CD4-positive, CD25-positive, alpha-beta regulatory T cell (primary cell): ENCODE measurements around the gene GTPBP6. TPM values are rescaled to one million over a fixed set of nuclear protein-coding genes. Genes with fewer than 3 reads are reported as not detected.
"Not testable (repeated sequence)": the region's sequence is repeated elsewhere in the genome, so short reads cannot be mapped to it uniquely, and the experiment has no call there.

Source experiments
- ATAC-seq, 2 donors: fragments of 150-1000 bp; cut with Tn5 transposase; one replicate each; pipeline ENCODE4 v1.10.0; 2021; ENCODE audit warnings: low read depth in 2 of 2, moderate number of reproducible peaks in 2 of 2, moderate library complexity in 1 of 2
- DNase-seq, 3 donors: peaks; one replicate each; pipeline versions ENCODE4 v3.0.0 to v3.0.0-alpha.2; 2012 to 2022; ENCODE audit warnings: mixed read lengths in 1 of 3
- H3K27ac ChIP-seq: one replicate; pipeline ENCODE4 v1.7.0; 2013; ENCODE audit warnings: mild to moderate bottlenecking, low read length; ENCODE audit not compliant: insufficient read depth, poor library complexity, severe bottlenecking
- H3K27me3 ChIP-seq: one replicate; pipeline ENCODE4 v1.7.0; 2013; ENCODE audit warnings: low read length; ENCODE audit not compliant: control insufficient read depth, insufficient read depth
- H3K36me3 ChIP-seq: one replicate; pipeline ENCODE4 v1.7.0; 2013; ENCODE audit warnings: mild to moderate bottlenecking, low read length, moderate library complexity; ENCODE audit not compliant: control insufficient read depth, insufficient read depth
- H3K4me1 ChIP-seq: 2 replicates; pipeline ENCODE4 v1.7.0; 2013; ENCODE audit warnings: mild to moderate bottlenecking, low read length; ENCODE audit not compliant: insufficient read depth, control insufficient read depth, poor library complexity, severe bottlenecking
- H3K4me3 ChIP-seq: one replicate; pipeline ENCODE4 v1.7.0; 2013; ENCODE audit warnings: low read depth, mild to moderate bottlenecking, low read length, moderate library complexity
- H3K9me3 ChIP-seq, 2 experiments: 1 replicate in 1 of 2; 2 replicates in 1 of 2; pipeline ENCODE4 v1.7.0; 2013; ENCODE audit warnings: low read length in 2 of 2, mild to moderate bottlenecking in 1 of 2, moderate library complexity in 1 of 2; ENCODE audit not compliant: control insufficient read depth in 2 of 2
- H3K27ac Mint-ChIP-seq, 3 donors: one replicate each; pipeline ENCODE4 v1.8.0; 2020 to 2022; ENCODE audit warnings: mild to moderate bottlenecking in 3 of 3, mixed read lengths in 3 of 3, moderate library complexity in 2 of 3
- H3K27me3 Mint-ChIP-seq: one replicate; pipeline ENCODE4 v1.8.0; 2022; ENCODE audit warnings: mild to moderate bottlenecking, mixed read lengths
- H3K36me3 Mint-ChIP-seq: one replicate; pipeline ENCODE4 v1.8.0; 2020; ENCODE audit warnings: mixed read lengths
- H3K4me1 Mint-ChIP-seq, 4 donors: one replicate each; pipeline ENCODE4 v1.8.0; 2020 to 2022; ENCODE audit warnings: mixed read lengths in 4 of 4, mild to moderate bottlenecking in 1 of 4
- H3K4me3 Mint-ChIP-seq, 4 donors: one replicate each; pipeline ENCODE4 v1.8.0; 2020 to 2022; ENCODE audit warnings: mild to moderate bottlenecking in 4 of 4, mixed read lengths in 4 of 4, moderate library complexity in 3 of 4
- H3K9me3 Mint-ChIP-seq, 7 donors: one replicate each; pipeline ENCODE4 v1.8.0; 2020 to 2022; ENCODE audit warnings: mixed read lengths in 7 of 7, mild to moderate bottlenecking in 3 of 7, moderate library complexity in 2 of 7
- polyA plus RNA-seq, 4 donors: library from polyadenylated mRNA; unstranded; fragments of 300-500 nt; fragmentation: Illumina TruSeq; gene quantifications; one replicate each; pipeline ENCODE4 v1.2.3, GENCODE V29; 2021
- total RNA-seq: library from RNA; stranded (reverse); gene quantifications from one replicate; pipeline ENCODE4 v1.2.3, GENCODE V29; 2022

The GTPBP6 gene
- total and polyA plus RNA-seq, 5 donors from 2014 or later, result 29.7 to 62.2 (median 36.7) TPM

- Histone ChIP-seq H3K27me3 (no peaks in the 10 kb centered on the region), H3K27ac (no peak overlapping the region), H3K4me1 (peaks cover 11% of the 10 kb centered on the region), H3K36me3 (peaks cover 12% of the 10 kb centered on the region), H3K9me3 (peaks cover 10 to 21% of the 10 kb centered on the region in 2 experiments), H3K4me3 (no peak overlapping the region)
- Mint-ChIP-seq H3K27ac (peak overlapping the region; percentile 25 to 96 (median 71)), H3K36me3 (peaks cover 21% of the 10 kb centered on the region), H3K4me1 (peaks cover 10 to 24% (median 17%) of the 10 kb centered on the region in 4 donors), H3K27me3 (no peaks in the 10 kb centered on the region), H3K9me3 (peaks cover 0 to 17% (median 3%) of the 10 kb centered on the region in 7 donors), H3K4me3 (no peak overlapping the region)
- ATAC-seq (no peak), DNase-seq (no peak)
Measured at GRCh38 chrX:355329-356050, 36.9 kb upstream of the GTPBP6 start.

DNA sequence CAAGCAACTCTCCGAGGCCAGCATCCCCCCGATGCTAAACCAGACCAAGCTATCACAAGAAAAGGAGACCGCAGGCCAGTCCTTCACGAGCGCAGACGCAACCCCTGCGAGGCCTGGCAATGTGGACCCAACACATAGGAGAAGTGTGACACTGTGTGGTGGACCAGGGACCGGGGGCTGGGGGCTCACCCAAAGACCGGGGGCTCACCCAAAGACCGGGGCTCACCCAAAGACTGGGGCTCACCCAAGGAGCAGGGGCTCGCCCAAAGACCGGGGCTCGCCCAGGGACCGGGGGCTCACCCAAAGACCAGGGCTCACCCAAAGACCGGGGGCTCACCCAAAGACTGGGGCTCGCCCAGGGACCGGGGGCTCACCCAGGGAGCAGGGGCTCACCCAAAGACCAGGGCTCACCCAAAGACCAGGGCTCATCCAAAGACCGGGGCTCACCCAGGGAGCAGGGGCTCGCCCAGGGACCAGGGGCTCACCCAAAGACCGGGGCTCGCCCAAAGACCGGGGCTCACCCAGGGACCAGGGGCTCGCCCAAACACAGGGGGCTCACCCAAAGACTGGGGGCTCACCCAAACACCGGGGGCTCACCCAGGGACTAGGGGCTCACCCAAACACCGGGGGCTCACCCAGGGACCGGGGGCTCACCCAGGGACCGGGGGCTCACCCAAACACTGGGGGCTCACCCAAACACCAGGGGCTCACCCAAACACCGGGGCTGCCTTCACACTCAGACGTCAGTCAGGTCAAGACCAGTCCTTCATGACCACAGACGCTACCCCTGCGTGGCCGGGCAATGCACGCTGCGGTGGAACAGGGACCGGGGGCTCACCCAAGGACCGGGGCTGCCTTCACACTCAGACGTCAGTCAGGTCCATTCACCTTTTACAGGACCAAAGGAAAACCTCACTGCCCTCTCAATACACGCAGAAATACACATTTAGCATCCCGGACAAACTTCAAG is 35.3 kb upstream of the GTPBP6 start:
- Histone ChIP-seq H3K4me1 (peaks cover 11% of the 10 kb centered on the region), H3K36me3 (no peaks in the 10 kb centered on the region), H3K27me3 (no peaks in the 10 kb centered on the region), H3K4me3 (no peak overlapping the region), H3K9me3 (peaks cover 0 to 5% of the 10 kb centered on the region in 2 experiments), H3K27ac (no peak overlapping the region)
- Mint-ChIP-seq H3K36me3 (peaks cover 14% of the 10 kb centered on the region), H3K4me3 (no peak overlapping the region), H3K27me3 (no peaks in the 10 kb centered on the region), H3K27ac (peak overlapping the region in 2 of 3 donors; percentile 52 to 58), H3K9me3 (peaks cover 0 to 13% (median 2%) of the 10 kb centered on the region in 7 donors), H3K4me1 (peaks cover 10 to 24% (median 17%) of the 10 kb centered on the region in 4 donors)
- ATAC-seq, result no peak
- no peak for DNase-seq

- H3K27me3 ChIP-seq, result no peaks in the 10 kb centered on the region
- peaks cover 10% of the 10 kb centered on the region for H3K4me1 ChIP-seq
- DNase-seq, result no peak
- H3K4me1 Mint-ChIP-seq, result peaks cover 10 to 25% (median 17%) of the 10 kb centered on the region in 4 donors
- no peak overlapping the region for H3K27ac ChIP-seq
- no peak for ATAC-seq
- H3K36me3 ChIP-seq, result no peaks in the 10 kb centered on the region
- no peaks in the 10 kb centered on the region for H3K9me3 ChIP-seq
- H3K4me3 Mint-ChIP-seq, result no peak overlapping the region
- peaks cover 0 to 10% (median 1%) of the 10 kb centered on the region in 7 donors for H3K9me3 Mint-ChIP-seq
- no peak overlapping the region for H3K4me3 ChIP-seq
- no peaks in the 10 kb centered on the region for H3K27me3 Mint-ChIP-seq
- H3K27ac Mint-ChIP-seq, result peak overlapping the region; percentile 51 to 84 (median 58)
- peaks cover 15% of the 10 kb centered on the region for H3K36me3 Mint-ChIP-seq
Measured at GRCh38 chrX:352582-353314, 34.2 kb upstream of the GTPBP6 start.

- Histone ChIP-seq H3K27me3 (no peaks in the 10 kb centered on the region), H3K27ac (no peak overlapping the region), H3K4me1 (peaks cover 5% of the 10 kb centered on the region), H3K9me3 (no peaks in the 10 kb centered on the region), H3K4me3 (no peak overlapping the region), H3K36me3 (no peaks in the 10 kb centered on the region)
- peaks cover 5 to 20% (median 11%) of the 10 kb centered on the region in 4 donors for H3K4me1 Mint-ChIP-seq
- peaks cover 9% of the 10 kb centered on the region for H3K36me3 Mint-ChIP-seq
- DNase-seq (no peak), ATAC-seq (no peak)
- no peak overlapping the region for H3K27ac Mint-ChIP-seq
- peaks cover 0 to 4% (median 0%) of the 10 kb centered on the region in 7 donors for H3K9me3 Mint-ChIP-seq
- no peaks in the 10 kb centered on the region for H3K27me3 Mint-ChIP-seq
- H3K4me3 Mint-ChIP-seq, result no peak overlapping the region
Measured at GRCh38 chrX:352181-352580, 33.6 kb upstream of the GTPBP6 start.

GRCh38 chrX:351736-352135 is 33.1 kb upstream of the GTPBP6 start:
- Mint-ChIP-seq H3K36me3 (peaks cover 6% of the 10 kb centered on the region), H3K27me3 (no peaks in the 10 kb centered on the region), H3K9me3 (peaks cover 0 to 3% (median 0%) of the 10 kb centered on the region in 7 donors), H3K4me1 (peaks cover under 1 to 15% (median 7%) of the 10 kb centered on the region in 4 donors), H3K4me3 (no peak overlapping the region), H3K27ac (no peak overlapping the region)
- no peak overlapping the region for H3K27ac ChIP-seq
- DNase-seq (no peak), ATAC-seq (no peak)
- H3K27me3 ChIP-seq, result no peaks in the 10 kb centered on the region
- H3K4me1 ChIP-seq, result peaks cover 1% of the 10 kb centered on the region
- no peaks in the 10 kb centered on the region for H3K9me3 ChIP-seq
- no peaks in the 10 kb centered on the region for H3K36me3 ChIP-seq
- H3K4me3 ChIP-seq, result no peak overlapping the region

- H3K36me3 Mint-ChIP-seq, result not testable (repeated sequence)
Measured at GRCh38 chrX:351324-351641, 32.7 kb upstream of the GTPBP6 start.

GRCh38 chrX:350534-351323 is 32.1 kb upstream of the GTPBP6 start:
- no peaks in the 10 kb centered on the region for H3K36me3 ChIP-seq
- no peak overlapping the region for H3K27ac ChIP-seq
- H3K9me3 ChIP-seq, result no peaks in the 10 kb centered on the region
- peaks cover 0 to 7% (median 2%) of the 10 kb centered on the region in 4 donors for H3K4me1 Mint-ChIP-seq
- no peak overlapping the region for H3K27ac Mint-ChIP-seq
- no peaks in the 10 kb centered on the region for H3K27me3 ChIP-seq
- H3K9me3 Mint-ChIP-seq, result no peaks in the 10 kb centered on the region
- no peaks in the 10 kb centered on the region for H3K4me1 ChIP-seq
- ATAC-seq, result no peak
- no peak for DNase-seq
- peaks cover 6% of the 10 kb centered on the region for H3K36me3 Mint-ChIP-seq
- H3K27me3 Mint-ChIP-seq, result no peaks in the 10 kb centered on the region
- no peak overlapping the region for H3K4me3 Mint-ChIP-seq
- H3K4me3 ChIP-seq, result no peak overlapping the region

More at GRCh38 chrX:351324-351641, 32.7 kb upstream of the GTPBP6 start:
- not testable (repeated sequence) for H3K9me3 Mint-ChIP-seq, H3K36me3 ChIP-seq, H3K9me3 ChIP-seq, H3K27me3 Mint-ChIP-seq, H3K27ac ChIP-seq, H3K4me1 ChIP-seq, H3K4me3 ChIP-seq, H3K4me3 Mint-ChIP-seq, H3K27me3 ChIP-seq, ATAC-seq, DNase-seq, H3K27ac Mint-ChIP-seq
- H3K4me1 Mint-ChIP-seq, result peaks cover 0 to 11% (median 2%) of the 10 kb centered on the region in 4 donors
